Astrocyte of the spinal cord (primary cell): ENCODE measurements around the gene RHOA.
A peak's percentile ranks its signal among the peaks of the same experiment; 100 is the strongest.

Experiments used
- DNase-seq: peaks from one replicate; pipeline ENCODE4 v3.0.0; 2011; ENCODE audit warnings: low read depth, low spot score
- H3K4me3 ChIP-seq: 2 replicates; pipeline ENCODE4 v1.5.1; 2011; ENCODE audit warnings: low read depth, mild to moderate bottlenecking, low read length, moderate library complexity
- in situ Hi-C: cut with HindIII; loops from 2 replicates; pipeline ENCODE4 v1.10.0; 2017; ENCODE audit warnings: low sequenced_read_pairs
- TF ChIP-seq, protein P1 (sequence below): IDR thresholded peaks from 2 replicates; pipeline ENCODE4 v1.5.1; 2012; ENCODE audit warnings: low read depth, mild to moderate bottlenecking, low read length, inconsistent platforms

RHOA gene

GRCh38 chr3:49422379-49423248, 10.8 kb upstream of the RHOA start, which contains the start of gene AMT:
Gene AMT, minus strand, starts transcription at chr3:49422473. Its CDS starts 23 bp downstream, at chr3:49422450.
- peak; percentile 34 for DNase-seq
- H3K4me3 ChIP-seq = peak within 1 kb of the TSS; percentile 1
- TF ChIP-seq, protein P1, sequence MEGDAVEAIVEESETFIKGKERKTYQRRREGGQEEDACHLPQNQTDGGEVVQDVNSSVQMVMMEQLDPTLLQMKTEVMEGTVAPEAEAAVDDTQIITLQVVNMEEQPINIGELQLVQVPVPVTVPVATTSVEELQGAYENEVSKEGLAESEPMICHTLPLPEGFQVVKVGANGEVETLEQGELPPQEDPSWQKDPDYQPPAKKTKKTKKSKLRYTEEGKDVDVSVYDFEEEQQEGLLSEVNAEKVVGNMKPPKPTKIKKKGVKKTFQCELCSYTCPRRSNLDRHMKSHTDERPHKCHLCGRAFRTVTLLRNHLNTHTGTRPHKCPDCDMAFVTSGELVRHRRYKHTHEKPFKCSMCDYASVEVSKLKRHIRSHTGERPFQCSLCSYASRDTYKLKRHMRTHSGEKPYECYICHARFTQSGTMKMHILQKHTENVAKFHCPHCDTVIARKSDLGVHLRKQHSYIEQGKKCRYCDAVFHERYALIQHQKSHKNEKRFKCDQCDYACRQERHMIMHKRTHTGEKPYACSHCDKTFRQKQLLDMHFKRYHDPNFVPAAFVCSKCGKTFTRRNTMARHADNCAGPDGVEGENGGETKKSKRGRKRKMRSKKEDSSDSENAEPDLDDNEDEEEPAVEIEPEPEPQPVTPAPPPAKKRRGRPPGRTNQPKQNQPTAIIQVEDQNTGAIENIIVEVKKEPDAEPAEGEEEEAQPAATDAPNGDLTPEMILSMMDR = no peak
- in situ Hi-C loops = no loop called here

GRCh38 chr3:49421890-49422378, 10.2 kb upstream of the RHOA start:
- H3K4me3 ChIP-seq = peak overlapping the region; percentile 1
- in situ Hi-C loops = no loop called here
- no peak for DNase-seq
- TF ChIP-seq, protein P1 = no peak

DNA sequence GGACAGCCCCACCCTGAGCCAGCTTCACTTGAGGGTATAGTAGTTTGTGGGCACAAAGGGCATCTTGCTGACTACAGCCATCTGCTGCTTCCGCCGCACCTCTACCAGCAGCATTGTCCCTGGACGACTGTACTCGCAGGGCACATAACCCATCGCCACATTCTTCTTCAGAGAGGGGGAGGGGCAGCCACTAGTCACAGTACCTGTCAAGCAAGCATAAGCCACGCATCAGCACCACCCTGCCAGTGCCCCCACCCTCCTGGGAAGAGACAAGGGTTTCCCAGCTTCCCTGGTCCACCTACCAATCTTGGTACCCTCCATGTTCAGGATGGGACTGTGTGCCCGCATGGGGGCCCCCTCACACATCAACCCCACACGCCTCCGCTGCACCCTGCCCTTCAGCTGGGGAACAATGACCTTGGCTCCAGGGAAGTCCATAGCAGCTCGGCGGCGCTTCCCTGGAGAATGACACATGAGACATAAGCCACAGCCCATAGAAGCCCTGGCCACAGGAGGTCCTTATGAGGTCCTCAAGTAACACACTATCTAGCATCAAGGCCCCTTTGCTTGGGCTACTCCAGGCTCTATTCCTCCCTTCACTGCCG, 5.8 kb upstream of the RHOA start:
- TF ChIP-seq, protein P1 = no peak
- no peak overlapping the region for H3K4me3 ChIP-seq
- DNase-seq = no peak
- in situ Hi-C loops = no loop called here

DNA sequence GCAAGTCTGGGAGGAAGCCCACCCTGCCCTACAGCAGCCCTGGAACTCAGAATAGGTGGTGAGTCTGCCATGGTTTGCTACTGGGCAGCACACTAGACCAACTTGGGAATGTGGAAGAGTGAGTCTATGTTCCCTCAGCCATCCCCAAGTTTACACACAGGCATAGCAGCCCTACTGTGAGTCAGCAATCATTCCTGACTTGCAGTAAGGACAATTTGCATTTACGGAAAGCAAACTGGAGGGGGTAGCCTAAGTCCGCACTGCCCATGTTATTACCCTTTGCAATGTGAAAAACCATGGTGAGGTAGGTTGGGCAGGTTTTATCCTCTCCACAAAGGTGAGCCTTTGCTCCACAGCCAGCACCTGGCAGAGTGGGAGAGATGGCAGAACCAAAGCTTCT, 5.1 kb upstream of the RHOA start:
- H3K4me3 ChIP-seq = no peak overlapping the region
- in situ Hi-C loops = no loop called here
- TF ChIP-seq, protein P1 = no peak
- DNase-seq = no peak

DNA sequence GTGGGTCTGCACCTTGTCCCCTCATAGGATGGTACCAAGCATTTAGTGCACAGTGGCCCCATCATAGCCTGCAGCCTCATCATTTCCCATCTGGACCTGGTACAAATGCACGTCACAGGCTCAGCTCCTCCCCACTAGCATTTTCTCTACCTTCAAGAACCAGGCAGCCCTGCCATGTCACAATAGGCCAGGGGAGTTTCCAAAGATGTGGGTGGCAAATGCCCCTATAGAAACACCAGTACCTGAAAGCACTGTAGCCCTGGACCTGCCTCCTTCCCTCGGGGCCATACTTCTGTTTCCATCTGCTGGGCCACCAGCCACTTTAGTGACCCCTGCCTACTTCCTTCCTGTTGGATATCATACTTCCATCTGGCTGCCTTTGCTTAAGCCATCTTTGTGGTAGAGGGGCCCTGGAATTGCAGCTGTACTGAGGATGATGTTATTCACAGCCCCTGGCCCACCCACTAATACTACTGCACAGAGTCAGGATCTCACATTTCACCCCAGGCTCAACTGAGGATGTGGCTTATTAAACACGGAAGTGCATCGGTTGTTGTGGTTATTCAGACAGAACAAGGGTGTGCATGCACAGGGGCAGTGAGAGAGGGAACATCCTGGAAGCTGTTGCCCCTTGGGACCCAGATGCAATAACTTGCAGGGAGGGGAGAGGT, 4.3 kb upstream of the RHOA start:
- in situ Hi-C loops = no loop called here
- TF ChIP-seq, protein P1 = no peak
- no peak overlapping the region for H3K4me3 ChIP-seq
- no peak for DNase-seq

GRCh38 chr3:49414753-49415152, 3.0 kb upstream of the RHOA start:
- no peak overlapping the region for H3K4me3 ChIP-seq
- in situ Hi-C loops = no loop called here
- DNase-seq = no peak
- TF ChIP-seq, protein P1 = no peak
